ENCODE results near the gene RNF138.

DNA sequence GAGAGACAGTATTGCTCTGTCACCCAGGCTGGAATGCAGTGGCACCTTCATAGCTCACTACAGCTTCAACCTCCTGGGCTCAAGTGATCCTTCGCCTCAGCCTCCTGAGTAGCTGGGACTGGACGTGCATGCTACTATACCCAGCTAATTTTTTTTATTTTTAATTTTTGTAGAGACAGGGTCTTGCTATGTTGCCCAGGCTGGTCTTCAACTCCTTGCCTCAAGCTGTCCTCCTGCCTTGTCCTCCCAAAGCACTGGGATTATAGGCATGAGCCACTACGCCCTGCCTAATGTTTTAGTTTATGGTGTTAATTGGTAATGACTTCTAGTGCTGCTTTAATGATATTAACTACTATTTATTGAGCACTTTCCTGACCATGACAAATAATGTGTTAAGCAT, 18.3 kb downstream of the RNF138 start:
- TF ChIP-seq, protein P1, sequence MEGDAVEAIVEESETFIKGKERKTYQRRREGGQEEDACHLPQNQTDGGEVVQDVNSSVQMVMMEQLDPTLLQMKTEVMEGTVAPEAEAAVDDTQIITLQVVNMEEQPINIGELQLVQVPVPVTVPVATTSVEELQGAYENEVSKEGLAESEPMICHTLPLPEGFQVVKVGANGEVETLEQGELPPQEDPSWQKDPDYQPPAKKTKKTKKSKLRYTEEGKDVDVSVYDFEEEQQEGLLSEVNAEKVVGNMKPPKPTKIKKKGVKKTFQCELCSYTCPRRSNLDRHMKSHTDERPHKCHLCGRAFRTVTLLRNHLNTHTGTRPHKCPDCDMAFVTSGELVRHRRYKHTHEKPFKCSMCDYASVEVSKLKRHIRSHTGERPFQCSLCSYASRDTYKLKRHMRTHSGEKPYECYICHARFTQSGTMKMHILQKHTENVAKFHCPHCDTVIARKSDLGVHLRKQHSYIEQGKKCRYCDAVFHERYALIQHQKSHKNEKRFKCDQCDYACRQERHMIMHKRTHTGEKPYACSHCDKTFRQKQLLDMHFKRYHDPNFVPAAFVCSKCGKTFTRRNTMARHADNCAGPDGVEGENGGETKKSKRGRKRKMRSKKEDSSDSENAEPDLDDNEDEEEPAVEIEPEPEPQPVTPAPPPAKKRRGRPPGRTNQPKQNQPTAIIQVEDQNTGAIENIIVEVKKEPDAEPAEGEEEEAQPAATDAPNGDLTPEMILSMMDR (IDR thresholded peaks at IDR 0.05): no peak
- TF ChIP-seq ETV6 (CRISPR knock-in tag; IDR thresholded peaks at IDR 0.05): no peak
- TF ChIP-seq, protein P2, sequence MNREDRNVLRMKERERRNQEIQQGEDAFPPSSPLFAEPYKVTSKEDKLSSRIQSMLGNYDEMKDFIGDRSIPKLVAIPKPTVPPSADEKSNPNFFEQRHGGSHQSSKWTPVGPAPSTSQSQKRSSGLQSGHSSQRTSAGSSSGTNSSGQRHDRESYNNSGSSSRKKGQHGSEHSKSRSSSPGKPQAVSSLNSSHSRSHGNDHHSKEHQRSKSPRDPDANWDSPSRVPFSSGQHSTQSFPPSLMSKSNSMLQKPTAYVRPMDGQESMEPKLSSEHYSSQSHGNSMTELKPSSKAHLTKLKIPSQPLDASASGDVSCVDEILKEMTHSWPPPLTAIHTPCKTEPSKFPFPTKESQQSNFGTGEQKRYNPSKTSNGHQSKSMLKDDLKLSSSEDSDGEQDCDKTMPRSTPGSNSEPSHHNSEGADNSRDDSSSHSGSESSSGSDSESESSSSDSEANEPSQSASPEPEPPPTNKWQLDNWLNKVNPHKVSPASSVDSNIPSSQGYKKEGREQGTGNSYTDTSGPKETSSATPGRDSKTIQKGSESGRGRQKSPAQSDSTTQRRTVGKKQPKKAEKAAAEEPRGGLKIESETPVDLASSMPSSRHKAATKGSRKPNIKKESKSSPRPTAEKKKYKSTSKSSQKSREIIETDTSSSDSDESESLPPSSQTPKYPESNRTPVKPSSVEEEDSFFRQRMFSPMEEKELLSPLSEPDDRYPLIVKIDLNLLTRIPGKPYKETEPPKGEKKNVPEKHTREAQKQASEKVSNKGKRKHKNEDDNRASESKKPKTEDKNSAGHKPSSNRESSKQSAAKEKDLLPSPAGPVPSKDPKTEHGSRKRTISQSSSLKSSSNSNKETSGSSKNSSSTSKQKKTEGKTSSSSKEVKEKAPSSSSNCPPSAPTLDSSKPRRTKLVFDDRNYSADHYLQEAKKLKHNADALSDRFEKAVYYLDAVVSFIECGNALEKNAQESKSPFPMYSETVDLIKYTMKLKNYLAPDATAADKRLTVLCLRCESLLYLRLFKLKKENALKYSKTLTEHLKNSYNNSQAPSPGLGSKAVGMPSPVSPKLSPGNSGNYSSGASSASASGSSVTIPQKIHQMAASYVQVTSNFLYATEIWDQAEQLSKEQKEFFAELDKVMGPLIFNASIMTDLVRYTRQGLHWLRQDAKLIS (CRISPR knock-in tag; IDR thresholded peaks at IDR 0.05; ENCODE audit: borderline replicate concordance): no peak
- TF ChIP-seq FOXK1 (CRISPR knock-in tag; IDR thresholded peaks at IDR 0.05): no peak
- TF ChIP-seq, protein P3, sequence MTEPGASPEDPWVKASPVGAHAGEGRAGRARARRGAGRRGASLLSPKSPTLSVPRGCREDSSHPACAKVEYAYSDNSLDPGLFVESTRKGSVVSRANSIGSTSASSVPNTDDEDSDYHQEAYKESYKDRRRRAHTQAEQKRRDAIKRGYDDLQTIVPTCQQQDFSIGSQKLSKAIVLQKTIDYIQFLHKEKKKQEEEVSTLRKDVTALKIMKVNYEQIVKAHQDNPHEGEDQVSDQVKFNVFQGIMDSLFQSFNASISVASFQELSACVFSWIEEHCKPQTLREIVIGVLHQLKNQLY (CRISPR knock-in tag; IDR thresholded peaks at IDR 0.05): no peak
- TF ChIP-seq TCF7 (CRISPR knock-in tag; IDR thresholded peaks at IDR 0.05; ENCODE audit: low read depth): no peak
- TF ChIP-seq, protein P4, sequence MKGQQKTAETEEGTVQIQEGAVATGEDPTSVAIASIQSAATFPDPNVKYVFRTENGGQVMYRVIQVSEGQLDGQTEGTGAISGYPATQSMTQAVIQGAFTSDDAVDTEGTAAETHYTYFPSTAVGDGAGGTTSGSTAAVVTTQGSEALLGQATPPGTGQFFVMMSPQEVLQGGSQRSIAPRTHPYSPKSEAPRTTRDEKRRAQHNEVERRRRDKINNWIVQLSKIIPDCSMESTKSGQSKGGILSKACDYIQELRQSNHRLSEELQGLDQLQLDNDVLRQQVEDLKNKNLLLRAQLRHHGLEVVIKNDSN (CRISPR knock-in tag; IDR thresholded peaks at IDR 0.05): no peak
